Gastrocnemius medialis (tissue), 4 donors: Measurements from ENCODE around the gene SND1. TPM values are rescaled to one million over a fixed set of nuclear protein-coding genes. Genes with fewer than 3 reads are reported as not detected.

Experiments used
- ATAC-seq, 2 donors: fragments of 150-250 bp; one replicate each; pipeline ENCODE4 v1.9.1; 2016
- DNase-seq, 2 donors: peaks; one replicate each; pipeline ENCODE4 v3.0.0-alpha.2; 2019
- H3K27ac ChIP-seq, 4 donors: fragments of 200-600 bp; sonication (generic); 1 replicate in 1 of 4; 2 replicates in 3 of 4; pipeline ENCODE4 v1.5.1; 2016 to 2018; ENCODE audit warnings: mild to moderate bottlenecking in 2 of 4, moderate library complexity in 1 of 4
- H3K27me3 ChIP-seq, 3 donors: fragments of 200-600 bp; sonication (generic) in 2 of 3; 1 replicate in 1 of 3; 2 replicates in 2 of 3; pipeline versions ENCODE4 v1.5.1 to v1.6.0; 2016 to 2019; ENCODE audit warnings: mild to moderate bottlenecking in 1 of 3, moderate library complexity in 1 of 3
- H3K36me3 ChIP-seq, 2 donors: fragments of 200-600 bp; sonication (generic) in 1 of 2; one replicate each; pipeline ENCODE4 v1.5.1; 2017 to 2018
- H3K4me1 ChIP-seq, 2 donors: fragments of 200-600 bp; sonication (generic) in 1 of 2; one replicate each; pipeline ENCODE4 v1.5.1; 2016 to 2017; ENCODE audit warnings: mild to moderate bottlenecking in 2 of 2
- H3K4me3 ChIP-seq, 4 donors: fragments of 200-600 bp; sonication (generic) in 3 of 4; 1 replicate in 1 of 4; 2 replicates in 3 of 4; pipeline ENCODE4 v1.5.1; 2016 to 2019; ENCODE audit warnings: mild to moderate bottlenecking in 2 of 4
- H3K9me3 ChIP-seq, 3 donors: fragments of 200-600 bp; sonication (generic) in 2 of 3; 1 replicate in 1 of 3; 2 replicates in 2 of 3; pipeline ENCODE4 v1.5.1; 2016 to 2019
- POLR2A ChIP-seq, 2 donors: fragments of 450-650 bp; IDR thresholded peaks; one replicate each; pipeline ENCODE4 v1.6.1; 2017; ENCODE audit warnings: antibody characterized with exemption in 2 of 2, mild to moderate bottlenecking in 2 of 2, moderate library complexity in 2 of 2
- in situ Hi-C, 4 donors: fragments of 200-750 bp; cut with MboI; loops; one replicate each; pipeline versions ENCODE4 v1.15.0 to v1.8.0; 2017; ENCODE audit warnings: low sequenced_read_pairs in 4 of 4
- intact Hi-C: fragments of 100-400 bp; cut with DNase I; formaldehyde crosslinking; loops from one replicate; pipeline ENCODE4 v1.15.1; 2023; ENCODE audit warnings: low total_unique reads
- total RNA-seq, 4 donors: library from RNA; depleted of rRNA; stranded (reverse); fragments of >200 nt; gene quantifications; one replicate each; pipeline versions ENCODE4 v1.1.0 to v1.2.3, GENCODE V29; 2016
- TF ChIP-seq, protein P1 (sequence below), 5 experiments: fragments of 450-650 bp in 3 of 5; fragments of 200-600 bp in 2 of 5; sonication (generic) in 2 of 5; IDR thresholded peaks in 4 of 5; conservative IDR thresholded peaks in 1 of 5; 1 replicate in 4 of 5; 2 replicates in 1 of 5; pipeline ENCODE4 v1.5.1; 2016 to 2019; ENCODE audit warnings: antibody characterized with exemption in 5 of 5, mild to moderate bottlenecking in 3 of 5, moderate library complexity in 3 of 5

Gene SND1
- total RNA-seq, 4 donors from 2014 or later = 30.4 to 73.0 (median 50.3) TPM

DNA sequence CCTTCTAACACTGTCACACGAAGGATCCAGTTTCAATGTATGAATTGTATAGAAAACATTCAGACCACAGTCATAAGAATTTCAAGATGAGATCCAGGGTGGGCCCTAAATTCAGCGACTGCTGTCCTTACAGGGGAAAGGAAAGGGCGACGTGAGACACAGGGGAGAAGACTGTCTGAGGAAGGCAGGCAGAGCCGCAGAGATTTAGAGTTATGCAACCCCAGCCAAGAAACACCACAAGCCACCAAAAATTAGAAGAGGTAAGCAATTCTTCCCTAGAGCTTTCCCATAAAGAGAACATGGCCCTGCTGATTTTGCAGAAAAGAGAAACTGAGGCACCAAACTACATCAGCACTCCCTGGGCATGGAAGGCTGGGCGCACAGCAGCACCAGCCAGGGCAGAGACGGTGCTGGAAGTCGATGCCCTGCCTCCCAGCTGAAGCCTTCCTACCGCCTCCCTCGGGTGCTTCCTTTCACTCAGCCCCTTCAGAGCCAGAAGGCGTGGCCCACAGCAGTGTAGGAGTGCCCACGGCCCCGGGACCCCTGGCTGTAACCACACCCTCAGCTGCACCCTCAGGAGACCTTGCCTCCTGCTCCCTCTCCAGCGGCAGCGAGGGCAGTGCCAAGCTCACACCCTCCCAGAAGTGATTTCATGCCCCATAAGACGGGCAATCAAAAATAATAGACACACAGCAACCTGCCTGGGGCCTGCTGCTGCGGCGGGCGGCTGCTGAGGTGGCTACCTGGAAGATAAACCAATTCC lies 460.2 kb downstream of the SND1 start:
- H3K36me3 ChIP-seq = no peaks in the 10 kb centered on the region
- no peak overlapping the region for H3K4me3 ChIP-seq
- no peak overlapping the region for H3K27ac ChIP-seq
- no peaks in the 10 kb centered on the region for H3K4me1 ChIP-seq
- no peaks in the 10 kb centered on the region for H3K9me3 ChIP-seq
- ATAC-seq (no peak), DNase-seq (no peak)
- intact Hi-C loops (no loop called here), in situ Hi-C loops (no loop called here)
- H3K27me3 ChIP-seq = no peaks in the 10 kb centered on the region
- TF ChIP-seq, protein P1, sequence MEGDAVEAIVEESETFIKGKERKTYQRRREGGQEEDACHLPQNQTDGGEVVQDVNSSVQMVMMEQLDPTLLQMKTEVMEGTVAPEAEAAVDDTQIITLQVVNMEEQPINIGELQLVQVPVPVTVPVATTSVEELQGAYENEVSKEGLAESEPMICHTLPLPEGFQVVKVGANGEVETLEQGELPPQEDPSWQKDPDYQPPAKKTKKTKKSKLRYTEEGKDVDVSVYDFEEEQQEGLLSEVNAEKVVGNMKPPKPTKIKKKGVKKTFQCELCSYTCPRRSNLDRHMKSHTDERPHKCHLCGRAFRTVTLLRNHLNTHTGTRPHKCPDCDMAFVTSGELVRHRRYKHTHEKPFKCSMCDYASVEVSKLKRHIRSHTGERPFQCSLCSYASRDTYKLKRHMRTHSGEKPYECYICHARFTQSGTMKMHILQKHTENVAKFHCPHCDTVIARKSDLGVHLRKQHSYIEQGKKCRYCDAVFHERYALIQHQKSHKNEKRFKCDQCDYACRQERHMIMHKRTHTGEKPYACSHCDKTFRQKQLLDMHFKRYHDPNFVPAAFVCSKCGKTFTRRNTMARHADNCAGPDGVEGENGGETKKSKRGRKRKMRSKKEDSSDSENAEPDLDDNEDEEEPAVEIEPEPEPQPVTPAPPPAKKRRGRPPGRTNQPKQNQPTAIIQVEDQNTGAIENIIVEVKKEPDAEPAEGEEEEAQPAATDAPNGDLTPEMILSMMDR (IDR thresholded peaks at IDR 0.05 in 4 of 5, conservative IDR thresholded peaks at IDR 0.05 in 1 of 5) = no peak
- no peak for TF ChIP-seq POLR2A (IDR thresholded peaks at IDR 0.05)

DNA sequence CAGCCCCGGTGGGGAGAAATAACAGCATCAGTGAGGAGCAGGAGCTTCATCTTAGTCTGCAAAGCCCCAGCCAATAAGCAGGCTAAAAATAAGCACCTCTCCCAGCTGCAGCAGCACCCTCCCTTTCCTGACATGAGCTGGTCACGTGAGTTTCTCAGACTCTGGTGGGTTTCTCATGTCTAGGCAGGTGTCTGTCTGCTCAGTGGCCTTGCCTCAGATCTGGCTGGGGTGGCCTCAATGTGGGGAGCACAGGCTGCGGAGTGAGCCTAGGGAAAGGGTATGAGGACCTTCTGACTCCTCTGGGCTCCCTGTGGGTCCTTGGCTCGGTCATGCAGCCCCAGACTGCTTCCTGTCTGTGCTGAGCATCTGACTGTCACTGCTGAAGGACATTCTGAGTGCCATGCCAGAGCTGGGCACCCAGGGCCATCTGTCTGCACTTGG lies 460.8 kb downstream of the SND1 start:
- intact Hi-C loops (no loop called here), in situ Hi-C loops (no loop called here)
- Histone ChIP-seq H3K4me1 (no peaks in the 10 kb centered on the region), H3K27ac (no peak overlapping the region), H3K36me3 (no peaks in the 10 kb centered on the region), H3K27me3 (no peaks in the 10 kb centered on the region), H3K4me3 (no peak overlapping the region), H3K9me3 (no peaks in the 10 kb centered on the region)
- ATAC-seq (no peak), DNase-seq (no peak)
- no peak for TF ChIP-seq POLR2A (IDR thresholded peaks at IDR 0.05)
- TF ChIP-seq, protein P1 (IDR thresholded peaks at IDR 0.05 in 4 of 5, conservative IDR thresholded peaks at IDR 0.05 in 1 of 5) = no peak

DNA sequence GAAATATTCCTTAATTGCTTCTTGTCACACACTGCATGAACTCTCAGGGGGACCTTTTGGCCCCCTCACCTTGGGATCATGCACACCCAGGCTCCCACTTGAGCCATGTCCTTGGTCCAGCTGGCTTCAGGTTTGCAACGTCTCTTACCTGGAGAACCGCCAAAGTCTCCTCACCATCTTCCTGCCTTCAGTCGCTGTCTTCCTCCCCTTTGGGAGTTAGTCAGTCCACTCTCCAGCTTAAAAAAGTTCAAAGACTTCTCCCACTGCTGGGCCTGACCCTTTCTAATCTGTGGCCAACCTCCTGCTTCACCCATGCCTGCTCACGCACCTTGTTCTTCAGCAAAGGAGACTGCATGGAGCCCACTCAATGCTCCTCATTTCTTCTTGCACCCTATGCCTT lies 461.8 kb downstream of the SND1 start:
- in situ Hi-C loops = no loop called here
- Histone ChIP-seq H3K9me3 (no peaks in the 10 kb centered on the region), H3K4me1 (no peaks in the 10 kb centered on the region), H3K27ac (no peak overlapping the region), H3K27me3 (no peaks in the 10 kb centered on the region), H3K36me3 (no peaks in the 10 kb centered on the region), H3K4me3 (no peak overlapping the region)
- TF ChIP-seq POLR2A (IDR thresholded peaks at IDR 0.05) = no peak
- TF ChIP-seq, protein P1 (IDR thresholded peaks at IDR 0.05 in 4 of 5, conservative IDR thresholded peaks at IDR 0.05 in 1 of 5) = no peak
- intact Hi-C loops = no loop called here
- ATAC-seq = no peak
- DNase-seq = no peak

DNA sequence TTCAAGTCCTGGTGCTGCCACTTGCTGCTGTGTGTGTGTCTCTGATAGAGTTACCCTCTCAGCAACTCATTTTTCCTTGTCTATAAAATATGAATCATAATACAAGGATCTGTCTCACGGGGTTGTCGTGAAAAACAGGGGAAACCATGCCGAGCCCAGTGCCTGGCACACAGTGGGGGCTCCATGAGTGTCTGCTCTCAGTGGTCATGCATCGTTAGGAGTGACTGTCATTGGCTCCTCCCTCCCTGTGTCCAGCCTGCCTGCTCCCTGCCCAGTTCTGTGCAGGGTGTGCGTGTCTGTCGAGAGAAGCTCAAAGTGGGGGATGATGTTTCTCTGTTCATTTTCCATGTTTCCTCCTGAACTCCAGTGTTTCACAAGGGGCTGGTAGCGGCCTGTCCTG lies 462.8 kb downstream of the SND1 start:
- no peak for ATAC-seq
- no peaks in the 10 kb centered on the region for H3K36me3 ChIP-seq
- no peak for TF ChIP-seq POLR2A (IDR thresholded peaks at IDR 0.05)
- TF ChIP-seq, protein P1 (IDR thresholded peaks at IDR 0.05 in 4 of 5, conservative IDR thresholded peaks at IDR 0.05 in 1 of 5) = no peak
- intact Hi-C loops (no loop called here), in situ Hi-C loops (no loop called here)
- no peak overlapping the region for H3K4me3 ChIP-seq
- H3K27ac ChIP-seq = no peak overlapping the region
- H3K4me1 ChIP-seq = no peaks in the 10 kb centered on the region
- no peaks in the 10 kb centered on the region for H3K9me3 ChIP-seq
- H3K27me3 ChIP-seq = no peaks in the 10 kb centered on the region
- DNase-seq = no peak
